RWPE2 (cell line): ENCODE measurements around the gene ABHD2.

Source experiments
- ATAC-seq: fragments of 200-7000 bp; cut with Tn5 transposase; 3 replicates; pipeline ENCODE4 v1.9.1; 2021; ENCODE audit warnings: low read depth
- DNase-seq: peaks from one replicate; pipeline ENCODE4 v3.0.0-alpha.2; 2020; ENCODE audit warnings: low spot score
- H3K27ac ChIP-seq: fragments of 450-650 bp; 2 replicates; pipeline ENCODE4 v1.5.1; 2017; ENCODE audit warnings: mild to moderate bottlenecking; ENCODE audit not compliant: poor library complexity, severe bottlenecking
- H3K27me3 ChIP-seq: fragments of 250-450 bp; sonication (Bioruptor Pico); 2 replicates; pipeline ENCODE4 v1.5.1; 2021; ENCODE audit warnings: mild to moderate bottlenecking, moderate library complexity; ENCODE audit not compliant: insufficient read depth, poor library complexity, severe bottlenecking
- H3K36me3 ChIP-seq: fragments of 250-450 bp; sonication (Bioruptor Pico); 2 replicates; pipeline ENCODE4 v1.5.1; 2020; ENCODE audit warnings: low read depth, mild to moderate bottlenecking, moderate library complexity
- H3K4me1 ChIP-seq: fragments of 250-450 bp; sonication (Bioruptor Pico); 2 replicates; pipeline ENCODE4 v1.5.1; 2021; ENCODE audit warnings: mild to moderate bottlenecking, moderate library complexity; ENCODE audit not compliant: insufficient read depth, poor library complexity, severe bottlenecking
- H3K4me3 ChIP-seq: fragments of 250-450 bp; sonication (Bioruptor Pico); 2 replicates; pipeline ENCODE4 v1.5.1; 2021; ENCODE audit warnings: mild to moderate bottlenecking, moderate library complexity; ENCODE audit not compliant: severe bottlenecking
- H3K9me3 ChIP-seq: fragments of 250-450 bp; sonication (Bioruptor Pico); 2 replicates; pipeline ENCODE4 v1.5.1; 2021; ENCODE audit warnings: mild to moderate bottlenecking, moderate library complexity; ENCODE audit not compliant: severe bottlenecking
- TF ChIP-seq, protein P1 (sequence below): fragments of 450-650 bp; IDR thresholded peaks from one replicate; pipeline ENCODE4 v1.5.1; 2017; ENCODE audit warnings: mild to moderate bottlenecking, moderate library complexity; ENCODE audit not compliant: poor library complexity, severe bottlenecking

ABHD2 gene

GRCh38 chr15:89136818-89137772 lies 48.8 kb downstream of the ABHD2 start:
- H3K36me3 ChIP-seq = peaks cover 33% of the 10 kb centered on the region
- no peak overlapping the region for H3K27ac ChIP-seq
- H3K4me1 ChIP-seq = no peaks in the 10 kb centered on the region
- no peak for ATAC-seq
- no peaks in the 10 kb centered on the region for H3K27me3 ChIP-seq
- no peak overlapping the region for H3K4me3 ChIP-seq
- no peaks in the 10 kb centered on the region for H3K9me3 ChIP-seq
- TF ChIP-seq, protein P1, sequence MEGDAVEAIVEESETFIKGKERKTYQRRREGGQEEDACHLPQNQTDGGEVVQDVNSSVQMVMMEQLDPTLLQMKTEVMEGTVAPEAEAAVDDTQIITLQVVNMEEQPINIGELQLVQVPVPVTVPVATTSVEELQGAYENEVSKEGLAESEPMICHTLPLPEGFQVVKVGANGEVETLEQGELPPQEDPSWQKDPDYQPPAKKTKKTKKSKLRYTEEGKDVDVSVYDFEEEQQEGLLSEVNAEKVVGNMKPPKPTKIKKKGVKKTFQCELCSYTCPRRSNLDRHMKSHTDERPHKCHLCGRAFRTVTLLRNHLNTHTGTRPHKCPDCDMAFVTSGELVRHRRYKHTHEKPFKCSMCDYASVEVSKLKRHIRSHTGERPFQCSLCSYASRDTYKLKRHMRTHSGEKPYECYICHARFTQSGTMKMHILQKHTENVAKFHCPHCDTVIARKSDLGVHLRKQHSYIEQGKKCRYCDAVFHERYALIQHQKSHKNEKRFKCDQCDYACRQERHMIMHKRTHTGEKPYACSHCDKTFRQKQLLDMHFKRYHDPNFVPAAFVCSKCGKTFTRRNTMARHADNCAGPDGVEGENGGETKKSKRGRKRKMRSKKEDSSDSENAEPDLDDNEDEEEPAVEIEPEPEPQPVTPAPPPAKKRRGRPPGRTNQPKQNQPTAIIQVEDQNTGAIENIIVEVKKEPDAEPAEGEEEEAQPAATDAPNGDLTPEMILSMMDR = no peak
- DNase-seq = peak; percentile 34

DNA sequence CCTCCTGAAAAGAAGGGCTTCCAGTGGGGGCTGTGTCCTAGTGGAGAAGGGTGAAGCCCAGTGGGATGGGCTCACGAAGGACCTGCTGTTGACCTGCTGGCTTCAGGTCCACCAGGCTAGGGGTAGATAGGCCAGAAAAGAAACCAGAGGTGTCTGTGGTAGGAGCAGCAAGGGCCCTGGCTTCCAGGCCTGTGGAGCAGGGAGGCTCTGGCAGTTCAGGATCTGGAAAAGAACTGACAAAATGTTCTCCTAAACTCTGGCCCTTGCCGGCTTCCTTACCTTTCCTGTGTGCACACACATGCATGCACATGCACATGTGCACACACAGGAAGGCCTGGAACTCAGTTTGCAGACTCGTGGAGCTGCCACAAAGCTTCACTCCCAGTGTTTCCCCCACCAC lies 49.7 kb downstream of the ABHD2 start:
- no peak for DNase-seq
- peaks cover 3% of the 10 kb centered on the region for H3K4me1 ChIP-seq
- no peaks in the 10 kb centered on the region for H3K9me3 ChIP-seq
- no peak overlapping the region for H3K4me3 ChIP-seq
- no peak overlapping the region for H3K27ac ChIP-seq
- peaks cover 36% of the 10 kb centered on the region for H3K36me3 ChIP-seq
- no peak for ATAC-seq
- no peaks in the 10 kb centered on the region for H3K27me3 ChIP-seq
- TF ChIP-seq, protein P1 = no peak

DNA sequence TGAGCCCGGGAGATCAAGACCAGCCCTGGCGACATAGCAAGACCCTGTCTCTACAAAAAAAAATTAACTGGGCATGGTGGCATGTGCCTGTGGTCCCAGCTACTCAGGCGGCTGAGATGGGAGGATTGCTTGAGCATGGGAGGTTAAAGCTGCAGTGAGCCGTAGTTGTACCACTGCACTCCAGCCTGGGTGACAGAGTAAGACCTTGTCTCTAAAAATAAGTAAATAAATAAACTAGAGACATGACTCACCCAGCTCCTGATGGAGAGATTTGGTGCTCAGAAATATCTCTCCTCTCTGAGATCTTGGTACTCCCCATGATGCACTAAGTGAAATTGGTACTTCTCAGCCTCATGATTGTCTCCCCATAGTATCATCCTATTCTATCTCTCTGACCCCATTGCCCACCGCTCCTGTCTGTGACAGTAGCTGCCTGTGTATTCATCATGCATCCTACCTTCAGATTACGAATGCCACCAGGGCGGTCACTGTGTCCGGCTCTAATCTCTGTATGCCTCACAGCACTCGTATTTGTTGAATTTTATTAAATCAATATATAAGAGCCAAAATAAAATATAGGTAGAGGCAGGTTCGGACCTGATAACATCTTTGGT lies 50.9 kb downstream of the ABHD2 start:
- TF ChIP-seq, protein P1 = no peak
- H3K4me3 ChIP-seq = no peak overlapping the region
- ATAC-seq = no peak
- H3K27me3 ChIP-seq = no peaks in the 10 kb centered on the region
- peaks cover 36% of the 10 kb centered on the region for H3K36me3 ChIP-seq
- no peak overlapping the region for H3K27ac ChIP-seq
- H3K9me3 ChIP-seq = no peaks in the 10 kb centered on the region
- DNase-seq = no peak
- peaks cover 15% of the 10 kb centered on the region for H3K4me1 ChIP-seq

DNA sequence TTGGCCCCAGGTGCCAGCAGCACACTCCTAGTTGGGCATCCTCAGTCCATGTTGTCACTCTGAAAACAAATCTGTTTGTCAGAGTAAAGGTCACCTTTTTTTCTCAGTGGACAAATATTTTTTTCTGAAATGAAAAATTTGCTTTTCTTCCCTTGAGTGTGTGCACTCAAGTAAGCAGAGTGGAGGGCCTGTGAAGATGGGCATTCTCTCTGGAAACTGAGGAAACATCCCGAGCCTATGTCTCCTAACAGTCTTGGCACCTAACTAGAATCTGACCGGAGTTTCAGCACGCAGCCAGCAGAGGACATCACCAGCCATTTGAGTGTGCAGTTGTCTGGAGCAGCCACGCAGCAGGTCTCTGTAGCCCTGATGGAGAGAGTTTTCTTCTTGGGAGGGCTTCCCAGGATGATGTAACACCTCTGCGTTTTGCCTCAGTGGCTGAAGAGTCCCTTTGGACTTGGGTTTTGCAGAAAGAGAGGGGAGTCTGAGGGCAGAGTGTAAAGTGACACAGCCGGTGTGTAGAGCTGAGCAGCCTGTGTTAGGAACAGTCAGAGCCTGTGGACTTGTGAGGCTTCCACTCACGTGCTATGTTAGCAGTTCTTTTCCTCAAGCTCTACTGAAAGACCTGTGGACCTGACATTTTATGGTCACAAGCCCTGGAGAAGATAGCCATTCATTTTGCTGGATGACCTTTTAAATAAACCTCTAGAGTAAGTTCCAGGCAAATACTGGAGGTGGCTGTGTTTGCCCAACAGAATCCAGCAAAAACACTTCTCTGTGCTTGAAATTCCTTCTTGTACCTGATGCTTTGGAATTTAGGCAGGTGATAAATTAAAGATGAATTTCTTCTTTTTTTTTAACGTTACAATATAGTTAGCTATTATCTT lies 51.6 kb downstream of the ABHD2 start:
- DNase-seq (no peak), ATAC-seq (peak; percentile 10; the same call in 1 of the 3 replicates)
- Histone ChIP-seq H3K9me3 (no peaks in the 10 kb centered on the region), H3K27me3 (no peaks in the 10 kb centered on the region), H3K36me3 (peaks cover 39% of the 10 kb centered on the region), H3K4me1 (peaks cover 16% of the 10 kb centered on the region), H3K27ac (no peak overlapping the region), H3K4me3 (no peak overlapping the region)
- TF ChIP-seq, protein P1 = peak; percentile 11
